Memory B cell (primary cell): ENCODE data around the gene NUDT5.

Source experiments
- ATAC-seq: fragments of 150-1000 bp; cut with Tn5 transposase; 2 replicates; pipeline ENCODE4 v1.10.0; 2021; ENCODE audit warnings: low read depth, mild to moderate bottlenecking, moderate library complexity
- DNase-seq, 2 donors: peaks; one replicate each; pipeline ENCODE4 v3.0.0; 2022; ENCODE audit warnings: low spot score in 2 of 2
- H3K27ac Mint-ChIP-seq: one replicate; pipeline ENCODE4 v1.8.0; 2022; ENCODE audit warnings: mild to moderate bottlenecking, moderate library complexity, mixed read lengths
- H3K27me3 Mint-ChIP-seq: one replicate; pipeline ENCODE4 v1.8.0; 2022; ENCODE audit warnings: mixed read lengths
- H3K36me3 Mint-ChIP-seq: one replicate; pipeline ENCODE4 v1.8.0; 2022; ENCODE audit warnings: mild to moderate bottlenecking, mixed read lengths
- H3K4me1 Mint-ChIP-seq: one replicate; pipeline ENCODE4 v1.8.0; 2022; ENCODE audit warnings: mixed read lengths
- H3K4me3 Mint-ChIP-seq: one replicate; pipeline ENCODE4 v1.8.0; 2022; ENCODE audit warnings: mild to moderate bottlenecking, moderate library complexity, mixed read lengths
- H3K9me3 Mint-ChIP-seq: one replicate; pipeline ENCODE4 v1.8.0; 2022; ENCODE audit warnings: mixed read lengths

The NUDT5 gene

DNA sequence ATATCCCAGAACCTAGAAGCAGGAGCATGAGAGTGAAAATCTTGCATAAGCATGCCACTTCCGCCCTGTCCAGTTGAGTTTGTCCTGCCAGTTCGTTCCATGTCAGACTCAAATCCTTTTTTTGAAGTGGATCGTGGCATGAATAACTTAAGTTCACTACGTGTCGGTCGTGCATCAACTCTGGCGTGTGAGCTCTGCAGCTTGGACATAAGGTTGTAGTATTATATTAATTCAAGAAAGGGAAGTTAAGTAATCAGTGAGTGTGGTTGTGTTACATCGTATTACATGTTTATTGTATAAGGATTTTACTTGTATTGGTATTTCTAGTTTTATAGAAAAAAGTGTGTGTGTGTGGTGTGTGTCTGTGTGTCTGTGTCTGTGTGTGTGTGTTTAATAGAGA, 23.3 kb upstream of the NUDT5 start:
- H3K4me1 Mint-ChIP-seq = peaks cover 5% of the 10 kb centered on the region
- no peaks in the 10 kb centered on the region for H3K27me3 Mint-ChIP-seq
- DNase-seq (no peak), ATAC-seq (no peak)
- H3K9me3 Mint-ChIP-seq = no peaks in the 10 kb centered on the region
- no peak overlapping the region for H3K4me3 Mint-ChIP-seq
- H3K27ac Mint-ChIP-seq = peak overlapping the region; percentile 47
- H3K36me3 Mint-ChIP-seq = peaks cover 25% of the 10 kb centered on the region

DNA sequence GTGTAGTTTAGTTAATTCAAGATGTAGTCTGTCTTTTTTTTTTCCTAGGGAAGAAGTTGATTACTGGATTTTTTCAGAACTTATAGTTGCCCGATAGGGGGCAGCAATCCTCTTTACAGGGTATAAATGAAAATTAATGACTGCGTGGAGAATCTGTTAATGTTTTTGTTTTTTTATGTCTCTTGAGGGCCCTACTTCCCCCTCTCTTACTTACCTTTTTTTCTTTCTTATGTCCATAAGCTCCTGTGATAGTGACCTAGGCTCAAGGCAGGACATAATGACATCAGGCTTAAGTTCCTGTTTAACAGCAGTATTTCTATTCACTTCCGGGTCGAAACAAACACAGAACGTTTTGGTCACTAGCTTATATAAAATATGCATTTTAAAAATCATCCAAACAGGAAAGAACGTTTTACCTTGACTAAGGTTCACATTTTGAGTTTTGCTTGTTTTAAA, 19.1 kb upstream of the NUDT5 start:
- Mint-ChIP-seq H3K27ac (peak overlapping the region; percentile 96), H3K4me3 (peak overlapping the region; percentile 71), H3K27me3 (no peaks in the 10 kb centered on the region), H3K9me3 (no peaks in the 10 kb centered on the region), H3K36me3 (peaks cover 28% of the 10 kb centered on the region), H3K4me1 (peaks cover 5% of the 10 kb centered on the region)
- peak; percentile 74 for ATAC-seq
- DNase-seq = peak; percentile 48 to 59

DNA sequence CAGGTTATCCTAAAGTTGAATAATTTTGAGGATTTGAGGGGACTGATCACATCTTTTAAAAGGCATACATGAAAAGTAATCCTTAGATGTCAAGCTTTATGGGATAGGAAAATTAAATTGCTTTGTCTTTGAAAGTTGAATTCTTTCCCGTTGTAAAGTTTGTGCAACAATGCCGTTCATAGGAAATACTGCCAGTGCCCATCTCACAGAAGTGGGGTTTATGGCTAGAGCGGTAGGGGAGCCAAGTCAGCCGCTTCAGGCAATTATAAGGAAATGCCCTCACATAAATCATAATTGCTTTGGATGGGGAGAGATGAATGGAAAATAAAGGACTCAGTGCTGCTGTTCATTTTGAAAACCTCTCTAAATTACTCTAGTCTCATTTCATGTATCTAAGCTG, 18.4 kb upstream of the NUDT5 start:
- H3K9me3 Mint-ChIP-seq = no peaks in the 10 kb centered on the region
- ATAC-seq (no peak), DNase-seq (no peak)
- H3K27me3 Mint-ChIP-seq = no peaks in the 10 kb centered on the region
- peaks cover 27% of the 10 kb centered on the region for H3K36me3 Mint-ChIP-seq
- H3K4me3 Mint-ChIP-seq = no peak overlapping the region
- peaks cover 6% of the 10 kb centered on the region for H3K4me1 Mint-ChIP-seq
- peak overlapping the region; percentile 96 for H3K27ac Mint-ChIP-seq

DNA sequence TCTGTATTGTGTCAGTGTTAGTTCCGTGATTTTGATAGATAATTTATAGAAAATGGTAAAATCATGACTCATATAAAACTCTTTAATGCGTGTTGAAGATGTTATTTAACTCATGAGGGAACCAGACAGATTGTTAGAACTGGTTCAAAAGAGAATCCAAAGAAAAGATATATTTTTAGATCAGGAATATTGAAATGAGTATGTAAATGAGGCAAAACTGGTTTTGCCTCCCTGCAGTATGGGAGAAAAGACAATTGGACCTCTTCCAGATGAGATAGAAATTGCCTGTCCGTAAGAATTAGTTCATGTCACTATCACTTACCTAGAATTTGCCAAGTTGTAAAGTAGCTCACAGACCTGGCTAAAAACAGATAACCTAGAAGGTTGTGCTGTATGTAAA, 17.9 kb upstream of the NUDT5 start:
- Mint-ChIP-seq H3K27me3 (no peaks in the 10 kb centered on the region), H3K4me3 (no peak overlapping the region), H3K36me3 (peaks cover 28% of the 10 kb centered on the region), H3K27ac (no peak overlapping the region), H3K4me1 (peaks cover 11% of the 10 kb centered on the region), H3K9me3 (no peaks in the 10 kb centered on the region)
- no peak for ATAC-seq
- DNase-seq = no peak

DNA sequence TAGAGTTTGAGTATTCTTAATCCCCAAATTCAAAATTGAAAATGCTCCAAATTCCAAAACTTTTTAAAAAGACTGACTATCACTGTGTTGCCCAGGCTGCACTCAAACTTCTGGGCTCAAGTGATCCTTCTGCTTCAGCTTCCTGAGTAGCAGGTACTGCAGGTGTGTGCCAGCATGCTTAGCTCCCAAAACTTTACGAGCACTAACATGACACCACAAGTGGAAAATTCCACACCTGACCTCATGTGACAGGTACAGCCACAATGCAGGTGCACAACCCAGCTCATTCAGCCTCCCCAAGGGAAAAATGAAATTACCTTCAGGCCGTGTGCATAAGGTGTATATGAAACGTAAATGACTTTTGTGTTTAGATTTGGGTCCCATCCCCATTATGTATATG, 16.8 kb upstream of the NUDT5 start:
- Mint-ChIP-seq H3K36me3 (peaks cover 33% of the 10 kb centered on the region), H3K9me3 (no peaks in the 10 kb centered on the region), H3K27ac (peak overlapping the region; percentile 68), H3K4me1 (peaks cover 17% of the 10 kb centered on the region), H3K4me3 (no peak overlapping the region), H3K27me3 (no peaks in the 10 kb centered on the region)
- DNase-seq = no peak
- ATAC-seq = no peak

DNA sequence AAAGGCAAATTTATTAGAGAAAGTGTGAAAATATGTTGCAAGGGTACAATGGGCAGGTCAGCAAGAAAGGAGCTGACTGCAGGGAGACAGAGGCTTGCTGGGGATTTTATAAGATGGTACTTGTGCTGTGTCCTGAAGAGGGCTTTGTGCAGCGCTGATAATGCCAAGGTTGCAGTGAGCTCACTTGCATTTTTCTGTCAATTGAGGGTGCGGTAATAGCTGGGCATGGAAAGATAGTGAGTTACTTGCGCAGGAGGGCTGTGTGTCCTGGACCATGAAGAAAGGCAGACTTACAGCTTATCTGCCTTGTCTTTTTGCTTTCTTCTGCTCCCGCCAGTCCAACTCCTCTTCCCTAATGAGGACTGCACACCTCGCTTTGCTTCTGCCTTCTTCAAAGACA, 12.8 kb upstream of the NUDT5 start:
- Mint-ChIP-seq H3K27ac (peak overlapping the region; percentile 35), H3K4me3 (no peak overlapping the region), H3K4me1 (peaks cover 15% of the 10 kb centered on the region), H3K9me3 (peaks cover 2% of the 10 kb centered on the region), H3K27me3 (no peaks in the 10 kb centered on the region), H3K36me3 (peaks cover 37% of the 10 kb centered on the region)
- ATAC-seq (no peak), DNase-seq (no peak)

DNA sequence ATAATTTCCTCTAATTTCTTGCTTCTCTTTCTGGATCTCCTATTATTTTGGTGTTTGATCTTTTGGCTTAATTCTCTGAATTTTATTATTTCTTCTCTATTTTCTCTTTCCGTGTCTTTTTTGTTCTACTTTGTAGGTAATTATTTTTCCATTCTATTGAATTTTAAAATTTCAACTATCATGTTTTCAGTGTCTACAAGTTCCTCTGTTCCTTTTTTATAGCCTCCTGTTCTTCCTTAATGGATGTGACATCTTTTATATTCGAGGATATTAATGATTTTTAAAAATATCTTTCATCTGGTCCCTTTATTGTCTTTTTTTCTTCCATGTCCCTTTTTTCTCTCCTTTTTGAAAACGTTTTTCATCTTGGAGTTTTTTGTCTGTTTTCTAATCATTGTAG, 11.4 kb upstream of the NUDT5 start:
- Mint-ChIP-seq H3K9me3 (peaks cover 2% of the 10 kb centered on the region), H3K4me3 (no peak overlapping the region), H3K27ac (no peak overlapping the region), H3K4me1 (peaks cover 19% of the 10 kb centered on the region), H3K36me3 (peaks cover 35% of the 10 kb centered on the region), H3K27me3 (no peaks in the 10 kb centered on the region)
- ATAC-seq (no peak), DNase-seq (no peak)

DNA sequence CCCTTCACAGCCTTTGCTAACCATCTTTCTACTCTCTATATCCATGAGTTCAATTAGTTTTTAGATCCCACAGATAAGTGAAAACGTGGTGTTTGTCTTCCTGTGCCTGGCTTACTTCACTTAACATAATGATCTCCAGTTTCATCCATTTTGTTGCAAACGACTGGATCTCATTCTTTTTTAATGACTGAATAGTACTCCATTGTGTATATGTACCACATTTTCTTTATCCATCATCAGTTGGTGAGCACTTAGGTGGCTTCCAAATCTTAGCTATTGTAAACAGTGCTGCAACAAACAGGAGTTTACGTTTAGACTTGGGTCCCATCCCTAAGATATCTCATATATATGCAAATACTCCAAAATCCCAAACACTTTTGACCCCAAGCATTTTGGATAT, 9.4 kb upstream of the NUDT5 start:
- H3K9me3 Mint-ChIP-seq = peaks cover 2% of the 10 kb centered on the region
- H3K27me3 Mint-ChIP-seq = no peaks in the 10 kb centered on the region
- peaks cover 42% of the 10 kb centered on the region for H3K36me3 Mint-ChIP-seq
- DNase-seq (no peak), ATAC-seq (no peak)
- H3K27ac Mint-ChIP-seq = peak overlapping the region; percentile 66
- H3K4me1 Mint-ChIP-seq = peaks cover 27% of the 10 kb centered on the region
- H3K4me3 Mint-ChIP-seq = no peak overlapping the region

DNA sequence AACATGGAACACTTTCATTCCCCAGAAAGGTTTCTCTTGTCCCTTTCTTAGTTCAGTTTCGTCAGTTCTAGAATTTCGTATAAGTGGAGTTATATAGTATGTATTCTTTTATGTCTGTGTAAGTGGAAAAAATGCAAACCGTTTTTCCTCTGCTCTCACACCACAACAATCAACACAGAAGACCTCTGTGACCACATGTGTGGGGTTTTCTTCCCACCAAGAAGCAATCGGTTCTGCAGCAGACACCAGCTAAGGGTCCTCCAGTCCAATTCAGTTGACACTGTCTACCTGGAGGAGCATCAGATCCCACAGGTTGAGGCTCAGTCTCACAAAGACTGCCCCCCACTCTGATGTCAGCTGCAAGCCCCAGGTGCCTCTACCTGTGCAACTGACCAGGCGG, 6.5 kb upstream of the NUDT5 start:
- H3K4me3 Mint-ChIP-seq = no peak overlapping the region
- H3K27me3 Mint-ChIP-seq = no peaks in the 10 kb centered on the region
- ATAC-seq (no peak), DNase-seq (no peak)
- H3K4me1 Mint-ChIP-seq = peaks cover 24% of the 10 kb centered on the region
- peaks cover 2% of the 10 kb centered on the region for H3K9me3 Mint-ChIP-seq
- H3K27ac Mint-ChIP-seq = no peak overlapping the region
- H3K36me3 Mint-ChIP-seq = peaks cover 29% of the 10 kb centered on the region

DNA sequence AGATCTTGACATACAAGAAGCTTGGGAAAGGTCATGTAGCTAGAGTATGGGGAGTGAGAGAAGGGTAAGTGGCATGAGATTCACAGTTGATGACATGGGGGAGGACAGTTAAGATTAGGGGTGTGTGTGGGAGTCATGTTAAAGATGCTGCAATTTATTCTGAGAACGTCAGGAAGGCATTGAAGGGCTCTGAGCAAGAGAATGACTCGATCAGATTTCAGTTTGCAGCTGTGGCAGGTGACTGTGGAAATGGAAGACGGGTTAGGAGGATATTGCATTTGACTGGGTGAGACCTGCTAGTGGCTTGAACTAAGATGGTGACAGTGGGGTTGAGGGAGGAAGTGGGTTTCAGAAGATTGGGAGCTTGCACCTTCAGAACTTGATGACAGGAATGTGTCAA, 5.9 kb upstream of the NUDT5 start:
- Mint-ChIP-seq H3K27me3 (no peaks in the 10 kb centered on the region), H3K4me1 (peaks cover 26% of the 10 kb centered on the region), H3K4me3 (no peak overlapping the region), H3K9me3 (peaks cover 2% of the 10 kb centered on the region), H3K27ac (peak overlapping the region; percentile 73), H3K36me3 (peaks cover 25% of the 10 kb centered on the region)
- DNase-seq (no peak), ATAC-seq (no peak)

DNA sequence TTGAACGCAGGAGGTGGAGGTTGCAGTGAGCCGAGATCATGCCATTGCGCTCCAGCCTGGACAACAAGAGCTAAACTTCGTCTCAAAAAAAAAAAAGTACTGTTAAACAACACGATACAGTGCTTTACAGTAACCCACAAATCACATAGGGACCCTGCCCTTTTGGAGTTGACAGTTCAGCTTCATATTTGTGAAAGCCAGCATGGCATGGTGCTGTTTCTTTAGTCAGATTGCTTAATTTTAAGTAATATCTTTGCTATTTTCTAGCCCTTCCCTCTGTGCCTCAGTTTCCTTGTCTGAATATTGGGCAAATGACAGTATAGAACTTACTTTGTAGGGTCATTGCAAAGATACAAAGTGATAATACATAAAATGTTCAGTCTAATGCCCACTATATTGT, 5.2 kb upstream of the NUDT5 start:
- peaks cover 23% of the 10 kb centered on the region for H3K36me3 Mint-ChIP-seq
- peaks cover 32% of the 10 kb centered on the region for H3K4me1 Mint-ChIP-seq
- H3K27ac Mint-ChIP-seq = peak overlapping the region; percentile 73
- no peak overlapping the region for H3K4me3 Mint-ChIP-seq
- DNase-seq (no peak), ATAC-seq (no peak)
- peaks cover 2% of the 10 kb centered on the region for H3K9me3 Mint-ChIP-seq
- no peaks in the 10 kb centered on the region for H3K27me3 Mint-ChIP-seq

DNA sequence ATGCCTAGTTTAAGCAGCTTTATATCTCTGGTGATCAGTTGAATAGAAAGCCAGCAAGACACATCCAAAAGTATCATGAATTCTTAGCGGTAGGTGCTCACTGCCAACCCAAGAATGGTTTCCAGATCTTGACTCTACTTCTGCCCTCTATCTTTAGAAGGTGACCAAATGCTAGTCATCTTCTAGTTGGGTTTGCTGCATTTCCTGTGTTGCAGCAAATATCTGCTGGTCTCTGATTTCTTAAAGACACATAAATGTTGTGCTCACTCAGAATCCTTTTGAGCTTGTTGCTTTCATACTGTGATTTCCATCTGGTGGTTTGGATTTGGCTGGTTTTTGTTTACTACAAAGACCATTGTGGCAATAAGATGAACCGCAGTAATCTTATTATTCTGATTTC, 2.5 kb upstream of the NUDT5 start:
- Mint-ChIP-seq H3K9me3 (no peaks in the 10 kb centered on the region), H3K27ac (no peak overlapping the region), H3K27me3 (no peaks in the 10 kb centered on the region), H3K4me3 (peak overlapping the region; percentile 4), H3K4me1 (peaks cover 31% of the 10 kb centered on the region), H3K36me3 (peaks cover 15% of the 10 kb centered on the region)
- ATAC-seq = no peak
- DNase-seq = no peak

DNA sequence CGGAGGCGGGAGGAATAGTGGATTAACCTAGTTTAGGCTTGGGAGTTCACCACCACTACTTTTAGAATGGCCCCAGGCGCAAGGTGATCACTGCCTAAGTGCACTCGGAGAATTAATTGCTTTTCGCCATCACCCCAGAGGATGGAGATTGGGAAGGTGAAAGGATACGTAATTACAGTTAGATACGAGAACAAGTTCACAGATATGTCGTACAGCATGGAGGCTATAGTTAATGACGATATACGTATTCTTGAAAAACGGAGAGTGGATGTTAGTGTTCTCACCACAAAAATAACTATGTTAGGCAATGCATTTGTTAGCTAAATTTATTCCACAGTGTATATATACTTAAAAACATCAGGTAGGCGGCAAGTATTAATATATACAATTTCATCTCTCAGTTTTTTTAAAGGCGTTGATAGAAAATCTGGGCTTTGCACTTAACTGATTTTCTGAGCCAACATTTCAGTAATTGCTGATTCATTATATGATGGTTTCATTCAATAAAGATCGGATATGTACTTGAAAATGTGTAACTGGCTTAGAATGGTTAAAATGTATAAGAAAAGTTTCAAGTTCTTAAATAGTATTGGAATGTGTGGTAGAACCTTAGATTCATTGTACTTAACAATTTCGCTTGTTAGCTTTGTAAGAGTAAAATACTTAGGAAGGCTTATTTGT, 980 bp upstream of the NUDT5 start:
- Mint-ChIP-seq H3K36me3 (peaks cover 19% of the 10 kb centered on the region), H3K4me1 (peaks cover 34% of the 10 kb centered on the region), H3K4me3 (peak overlapping the region; percentile 94), H3K27me3 (no peaks in the 10 kb centered on the region), H3K9me3 (no peaks in the 10 kb centered on the region), H3K27ac (peak overlapping the region; percentile 97)
- DNase-seq (no peak), ATAC-seq (no peak)

DNA sequence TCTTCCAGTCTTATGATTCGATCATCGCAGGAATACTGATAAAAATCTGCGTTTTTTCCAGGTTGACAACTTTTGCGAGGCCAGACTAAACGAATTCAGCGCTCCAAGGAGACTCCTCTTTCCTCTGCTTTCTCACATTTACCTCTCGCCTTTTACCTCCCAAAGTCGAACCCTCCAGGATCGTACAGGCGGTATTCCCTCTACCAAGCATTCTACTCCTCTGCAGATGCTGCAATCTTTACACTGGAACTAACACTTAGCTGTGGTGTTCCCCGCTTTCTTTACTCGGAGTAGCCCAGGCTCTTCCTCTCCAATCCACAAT, 449 bp downstream of the NUDT5 start:
- DNase-seq (no peak), ATAC-seq (no peak)
- no peaks in the 10 kb centered on the region for H3K9me3 Mint-ChIP-seq
- peak overlapping the region; percentile 97 for H3K27ac Mint-ChIP-seq
- H3K4me3 Mint-ChIP-seq = peak overlapping the region; percentile 94
- no peaks in the 10 kb centered on the region for H3K27me3 Mint-ChIP-seq
- H3K4me1 Mint-ChIP-seq = peaks cover 28% of the 10 kb centered on the region
- H3K36me3 Mint-ChIP-seq = peaks cover 10% of the 10 kb centered on the region

DNA sequence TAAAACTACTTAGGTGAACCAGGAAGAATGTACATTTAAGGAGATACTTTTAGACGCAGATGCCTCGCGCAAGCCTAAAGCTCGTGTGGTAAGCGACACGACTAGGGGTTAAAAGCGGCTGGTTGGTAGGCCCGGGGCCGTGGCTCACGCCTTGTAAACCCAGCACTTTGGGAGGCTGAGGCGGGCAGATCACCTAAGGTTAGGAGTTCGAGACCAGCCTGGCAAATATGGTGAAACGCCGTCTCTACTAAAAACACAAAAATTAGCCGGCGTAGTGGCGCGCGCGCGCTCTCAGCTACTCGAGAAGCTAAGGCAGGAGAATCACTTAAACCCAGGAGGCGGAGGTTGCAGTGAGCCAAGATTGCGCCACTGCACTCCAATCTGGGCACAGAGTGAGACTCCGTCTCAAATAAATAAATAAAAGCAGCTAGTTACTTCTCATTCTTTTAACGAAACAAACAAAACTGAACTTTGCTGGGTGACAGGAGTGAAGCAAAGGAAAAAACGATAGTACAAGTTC, 879 bp downstream of the NUDT5 start:
- Mint-ChIP-seq H3K4me1 (peaks cover 28% of the 10 kb centered on the region), H3K27ac (peak overlapping the region; percentile 97), H3K27me3 (no peaks in the 10 kb centered on the region), H3K36me3 (peaks cover 10% of the 10 kb centered on the region), H3K9me3 (no peaks in the 10 kb centered on the region), H3K4me3 (peak overlapping the region; percentile 94)
- DNase-seq (peak in 1 of 2 donors; percentile 17), ATAC-seq (no peak)
